ENCODE measurements around the gene EIF2AK2. TPM values are rescaled to one million over a fixed set of nuclear protein-coding genes. Genes with fewer than 3 reads are reported as not detected.
A peak's percentile ranks its signal among the peaks of the same experiment; 100 is the strongest.

EIF2AK2 gene
- total and polyA plus RNA-seq, 7 donors, result 4.8 to 38.5 (median 26.9) TPM

DNA sequence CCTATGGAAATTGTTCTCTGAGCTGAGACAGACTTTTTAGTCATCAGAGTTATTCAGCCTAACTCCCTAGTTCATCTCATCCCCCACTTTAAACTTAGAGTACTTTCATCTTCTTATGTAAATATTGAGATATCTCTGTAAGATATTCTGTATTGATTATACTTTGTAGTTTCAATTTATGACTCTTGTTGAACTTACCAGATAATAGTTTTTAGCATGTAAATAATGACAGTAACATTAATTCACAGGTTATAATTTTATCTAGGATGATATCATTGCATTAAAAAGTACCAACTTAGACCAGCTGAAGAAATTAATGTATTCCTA lies 14.8 kb upstream of the EIF2AK2 start:
- H3K36me3 ChIP-seq, result no peaks in the 10 kb centered on the region
- no peaks in the 10 kb centered on the region for H3K9me3 ChIP-seq
- no peak overlapping the region for H3K27ac ChIP-seq
- no peak overlapping the region for H3K4me3 ChIP-seq
- no peaks in the 10 kb centered on the region for H3K27me3 ChIP-seq
- no peak for DNase-seq
- intact Hi-C loops (cut with DNase I), result no loop called here
- TF ChIP-seq POLR2A (IDR thresholded peaks at IDR 0.05), result no peak
- no peak for TF ChIP-seq POLR2AphosphoS5 (IDR thresholded peaks at IDR 0.05)
- TF ChIP-seq, protein P1, sequence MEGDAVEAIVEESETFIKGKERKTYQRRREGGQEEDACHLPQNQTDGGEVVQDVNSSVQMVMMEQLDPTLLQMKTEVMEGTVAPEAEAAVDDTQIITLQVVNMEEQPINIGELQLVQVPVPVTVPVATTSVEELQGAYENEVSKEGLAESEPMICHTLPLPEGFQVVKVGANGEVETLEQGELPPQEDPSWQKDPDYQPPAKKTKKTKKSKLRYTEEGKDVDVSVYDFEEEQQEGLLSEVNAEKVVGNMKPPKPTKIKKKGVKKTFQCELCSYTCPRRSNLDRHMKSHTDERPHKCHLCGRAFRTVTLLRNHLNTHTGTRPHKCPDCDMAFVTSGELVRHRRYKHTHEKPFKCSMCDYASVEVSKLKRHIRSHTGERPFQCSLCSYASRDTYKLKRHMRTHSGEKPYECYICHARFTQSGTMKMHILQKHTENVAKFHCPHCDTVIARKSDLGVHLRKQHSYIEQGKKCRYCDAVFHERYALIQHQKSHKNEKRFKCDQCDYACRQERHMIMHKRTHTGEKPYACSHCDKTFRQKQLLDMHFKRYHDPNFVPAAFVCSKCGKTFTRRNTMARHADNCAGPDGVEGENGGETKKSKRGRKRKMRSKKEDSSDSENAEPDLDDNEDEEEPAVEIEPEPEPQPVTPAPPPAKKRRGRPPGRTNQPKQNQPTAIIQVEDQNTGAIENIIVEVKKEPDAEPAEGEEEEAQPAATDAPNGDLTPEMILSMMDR (IDR thresholded peaks at IDR 0.05), result no peak
- TF ChIP-seq EP300 (IDR thresholded peaks at IDR 0.05), result no peak
- H3K4me1 ChIP-seq, result no peaks in the 10 kb centered on the region

- TF ChIP-seq, protein P1 (IDR thresholded peaks at IDR 0.05), result peak; percentile 6 to 60 (median 38)
- TF ChIP-seq POLR2A (IDR thresholded peaks at IDR 0.05) (no peak), POLR2AphosphoS5 (IDR thresholded peaks at IDR 0.05) (no peak)
- no peak for DNase-seq
- Histone ChIP-seq H3K4me3 (no peak overlapping the region), H3K9me3 (no peaks in the 10 kb centered on the region), H3K27me3 (no peaks in the 10 kb centered on the region), H3K27ac (no peak overlapping the region), H3K4me1 (no peaks in the 10 kb centered on the region), H3K36me3 (no peaks in the 10 kb centered on the region)
- WGBS, 2 donors, result 39 to 56% methylated on average over 17 of the region's 17 CpGs
- intact Hi-C loops (cut with DNase I), result loop anchor here (10.0 kb wide), 1 partner anchor 716 kb away; no protein-coding TSS in a partner anchor
These were observed 11.6 kb upstream of the EIF2AK2 start for GRCh38 chr2:37168217-37168981.

- no peak for DNase-seq
- Histone ChIP-seq H3K36me3 (no peaks in the 10 kb centered on the region), H3K9me3 (no peaks in the 10 kb centered on the region), H3K4me1 (no peaks in the 10 kb centered on the region), H3K4me3 (no peak overlapping the region), H3K27me3 (no peaks in the 10 kb centered on the region), H3K27ac (no peak overlapping the region)
- no peak for TF ChIP-seq POLR2AphosphoS5 (IDR thresholded peaks at IDR 0.05)
- TF ChIP-seq POLR2A (IDR thresholded peaks at IDR 0.05), result no peak
- TF ChIP-seq, protein P1 (IDR thresholded peaks at IDR 0.05), result no peak
- no peak for TF ChIP-seq EP300 (IDR thresholded peaks at IDR 0.05)
- WGBS, 2 donors, result 72 to 86% methylated on average over 3 of the region's 3 CpGs
- intact Hi-C loops (cut with DNase I), result loop anchor here (10.0 kb wide), 1 partner anchor 717 kb away; no protein-coding TSS in a partner anchor
These were observed 10.9 kb upstream of the EIF2AK2 start for GRCh38 chr2:37167636-37168180.

GRCh38 chr2:37164757-37165156 lies 8.0 kb upstream of the EIF2AK2 start:
- no peaks in the 10 kb centered on the region for H3K27me3 ChIP-seq
- H3K4me1 ChIP-seq, result no peaks in the 10 kb centered on the region
- TF ChIP-seq EP300 (IDR thresholded peaks at IDR 0.05) (no peak), POLR2A (IDR thresholded peaks at IDR 0.05) (no peak), POLR2AphosphoS5 (IDR thresholded peaks at IDR 0.05) (no peak)
- TF ChIP-seq, protein P1 (IDR thresholded peaks at IDR 0.05), result no peak
- H3K9me3 ChIP-seq, result no peaks in the 10 kb centered on the region
- H3K36me3 ChIP-seq, result no peaks in the 10 kb centered on the region
- DNase-seq, result no peak
- 89% methylated on average over 1 of the region's 1 CpG for WGBS, 2 donors
- H3K4me3 ChIP-seq, result no peak overlapping the region
- intact Hi-C loops (cut with DNase I), result loop anchor here (10.0 kb wide), 1 partner anchor 720 kb away; no protein-coding TSS in a partner anchor
- no peak overlapping the region for H3K27ac ChIP-seq
